ENCODE data around the gene TSPAN11. TPM values are rescaled to one million over a fixed set of nuclear protein-coding genes. Genes with fewer than 3 reads are reported as not detected.

Gene TSPAN11
- total and polyA plus RNA-seq, 2 experiments from 2014 or later: 5.2 to 9.6 TPM

GRCh38 chr12:31033681-31034080 lies 107.1 kb downstream of the TSPAN11 start:
- TF ChIP-seq CTCF (IDR thresholded peaks at IDR 0.05; ENCODE audit: poor library complexity) (no peak), EZH2phosphoT487 (IDR thresholded peaks at IDR 0.05; ENCODE audit: low read depth, severe bottlenecking, unreplicated experiment) (no peak)
- Histone ChIP-seq H4K20me1 (ENCODE audit: insufficient read depth, poor library complexity, severe bottlenecking) (no peaks in the 10 kb centered on the region), H3K9me3 (ENCODE audit: low read depth) (no peaks in the 10 kb centered on the region), H3K4me1 (ENCODE audit: insufficient read depth) (peaks cover 3% of the 10 kb centered on the region), H3K36me3 (replicated peaks; ENCODE audit: insufficient read depth, low read depth) (no peaks in the 10 kb centered on the region), H3K4me2 (no peak overlapping the region), H3K4me3 (no peak overlapping the region), H3K27me3 (peaks cover 4% of the 10 kb centered on the region), H3K9me2 (replicated peaks; ENCODE audit: insufficient read depth) (no peaks in the 10 kb centered on the region), H2AFZ (no peak overlapping the region), H3K27ac (no peak overlapping the region), H3K79me2 (no peaks in the 10 kb centered on the region)
- DNase-seq (ENCODE audit: low spot score): no peak
- WGBS (ENCODE audit: low lambda C conversion rate, missing lambda C conversion rate): 96% methylated on average over 6 of the region's 6 CpGs

GRCh38 chr12:31034372-31034771 lies 107.8 kb downstream of the TSPAN11 start:
- H3K79me2 ChIP-seq: no peaks in the 10 kb centered on the region
- TF ChIP-seq CTCF (IDR thresholded peaks at IDR 0.05; ENCODE audit: poor library complexity): no peak
- no peak overlapping the region for H3K4me2 ChIP-seq
- H3K9me2 ChIP-seq (replicated peaks; ENCODE audit: insufficient read depth): no peaks in the 10 kb centered on the region
- H4K20me1 ChIP-seq (ENCODE audit: insufficient read depth, poor library complexity, severe bottlenecking): no peaks in the 10 kb centered on the region
- whole genome bisulfite sequencing (ENCODE audit: low lambda C conversion rate, missing lambda C conversion rate): 68% methylated on average over 3 of the region's 3 CpGs
- H3K36me3 ChIP-seq (replicated peaks; ENCODE audit: insufficient read depth, low read depth): no peaks in the 10 kb centered on the region
- H3K9me3 ChIP-seq (ENCODE audit: low read depth): no peaks in the 10 kb centered on the region
- H3K27ac ChIP-seq: no peak overlapping the region
- H3K4me1 ChIP-seq (ENCODE audit: insufficient read depth): peaks cover 3% of the 10 kb centered on the region
- H2AFZ ChIP-seq: no peak overlapping the region
- no peak for DNase-seq (ENCODE audit: low spot score)
- H3K4me3 ChIP-seq: no peak overlapping the region
- no peaks in the 10 kb centered on the region for H3K27me3 ChIP-seq

- H2AFZ ChIP-seq: no peak overlapping the region
- no peaks in the 10 kb centered on the region for H3K36me3 ChIP-seq (replicated peaks; ENCODE audit: insufficient read depth, low read depth)
- WGBS (ENCODE audit: low lambda C conversion rate, missing lambda C conversion rate): 90% methylated on average over 4 of the region's 4 CpGs
- H4K20me1 ChIP-seq (ENCODE audit: insufficient read depth, poor library complexity, severe bottlenecking): no peaks in the 10 kb centered on the region
- no peak overlapping the region for H3K27ac ChIP-seq
- no peak for TF ChIP-seq CTCF (IDR thresholded peaks at IDR 0.05; ENCODE audit: poor library complexity)
- H3K79me2 ChIP-seq: no peaks in the 10 kb centered on the region
- H3K4me2 ChIP-seq: no peak overlapping the region
- no peak for DNase-seq (ENCODE audit: low spot score)
- H3K9me3 ChIP-seq (ENCODE audit: low read depth): no peaks in the 10 kb centered on the region
- H3K4me3 ChIP-seq: no peak overlapping the region
- H3K27me3 ChIP-seq: no peaks in the 10 kb centered on the region
- no peaks in the 10 kb centered on the region for H3K9me2 ChIP-seq (replicated peaks; ENCODE audit: insufficient read depth)
- H3K4me1 ChIP-seq (ENCODE audit: insufficient read depth): peaks cover 3% of the 10 kb centered on the region
These were observed 108.7 kb downstream of the TSPAN11 start for GRCh38 chr12:31035226-31035625.

GRCh38 chr12:31035967-31036665 lies 109.6 kb downstream of the TSPAN11 start:
- DNase-seq (ENCODE audit: low spot score): no peak

More at GRCh38 chr12:31035967-31036665, 109.6 kb downstream of the TSPAN11 start:
- no peaks in the 10 kb centered on the region for H3K36me3 ChIP-seq (replicated peaks; ENCODE audit: insufficient read depth, low read depth)
- no peaks in the 10 kb centered on the region for H4K20me1 ChIP-seq (ENCODE audit: insufficient read depth, poor library complexity, severe bottlenecking)
- no peak overlapping the region for H3K27ac ChIP-seq
- no peaks in the 10 kb centered on the region for H3K9me2 ChIP-seq (replicated peaks; ENCODE audit: insufficient read depth)
- 63% methylated on average over 4 of the region's 4 CpGs for WGBS (ENCODE audit: low lambda C conversion rate, missing lambda C conversion rate)
- no peak overlapping the region for H2AFZ ChIP-seq
- no peak overlapping the region for H3K4me3 ChIP-seq
- H3K4me2 ChIP-seq: no peak overlapping the region
- H3K9me3 ChIP-seq (ENCODE audit: low read depth): no peaks in the 10 kb centered on the region
- TF ChIP-seq EZH2 (IDR thresholded peaks at IDR 0.05; ENCODE audit: borderline replicate concordance) (no peak), EZH2phosphoT487 (IDR thresholded peaks at IDR 0.05; ENCODE audit: low read depth, severe bottlenecking, unreplicated experiment) (no peak), CTCF (IDR thresholded peaks at IDR 0.05; ENCODE audit: poor library complexity) (no peak)
- peaks cover 3% of the 10 kb centered on the region for H3K4me1 ChIP-seq (ENCODE audit: insufficient read depth)
- H3K79me2 ChIP-seq: no peaks in the 10 kb centered on the region
- no peaks in the 10 kb centered on the region for H3K27me3 ChIP-seq

All from hepatocyte (in vitro differentiated cells).